Glomerular visceral epithelial cell (primary cell): ENCODE results near the gene RAC2.

Experiments used
- DNase-seq: peaks from one replicate; pipeline ENCODE4 v3.0.0-alpha.2; 2016; ENCODE audit errors: extremely low spot score

RAC2 gene

DNA sequence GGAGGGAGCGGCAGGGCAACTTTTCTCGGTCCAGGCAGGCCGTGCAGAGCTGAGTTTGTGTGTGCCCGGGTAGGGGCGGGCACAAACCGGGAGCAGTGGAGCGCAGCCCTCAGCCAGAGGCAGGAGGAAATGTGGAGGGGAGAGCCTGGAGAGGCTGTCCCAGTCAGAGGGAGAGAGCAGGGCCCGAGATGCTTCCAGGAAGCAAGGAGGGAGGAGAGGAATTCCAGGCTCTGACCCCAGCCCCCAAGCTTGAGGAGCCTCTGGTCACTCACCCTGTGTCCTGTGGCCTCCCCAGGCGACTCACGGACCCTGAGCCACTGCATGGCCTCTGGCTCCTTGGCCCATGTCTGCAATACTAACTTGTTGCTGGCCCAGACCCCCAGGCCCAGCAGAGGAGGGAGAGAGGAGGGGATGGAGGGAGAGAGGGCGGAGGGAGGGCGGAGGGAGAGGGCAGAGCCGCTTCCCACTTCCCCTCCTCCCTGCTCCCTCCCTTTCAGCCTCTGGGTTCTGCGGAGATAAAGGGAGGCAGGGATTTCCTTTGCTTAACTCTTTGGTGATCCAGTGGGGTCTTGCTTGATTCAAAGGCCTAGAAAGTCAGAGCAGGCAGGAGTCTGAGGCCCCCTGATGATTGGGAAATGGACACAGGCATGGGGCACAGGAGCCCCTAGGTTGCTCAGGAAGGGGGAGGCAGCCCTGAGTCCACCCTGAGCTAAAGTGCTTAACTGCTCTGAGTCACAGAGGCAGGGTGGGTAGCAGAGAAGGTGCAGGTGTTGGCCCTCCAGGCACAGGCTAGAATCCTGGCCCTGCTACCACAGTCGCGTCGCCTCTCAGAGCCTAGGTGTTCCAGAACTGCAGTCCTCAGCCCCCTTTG lies 55.9 kb downstream of the RAC2 start, which contains the start of gene C1QTNF6:
Gene C1QTNF6, minus strand, starts transcription at position 357 of the 871 bp plus-strand sequence. Its CDS starts 34 bp downstream, at position 323.
- DNase-seq = peak; percentile 66

DNA sequence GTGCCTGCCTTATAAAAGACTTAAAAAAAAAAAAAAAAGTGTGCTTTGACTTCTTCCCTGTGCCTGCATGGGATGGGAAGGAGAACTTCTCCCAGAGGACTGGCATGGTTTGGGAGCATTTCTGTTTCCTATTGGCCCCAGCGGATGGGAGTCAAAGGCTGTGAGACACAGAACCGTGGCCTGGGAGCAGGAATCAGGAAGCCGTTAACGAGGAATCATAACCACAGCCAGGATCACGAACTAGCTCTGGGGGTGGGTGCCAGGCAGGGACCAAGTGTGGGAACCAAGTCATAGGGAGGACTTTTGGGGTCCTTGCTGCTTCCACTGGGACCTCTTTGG lies 56.5 kb downstream of the RAC2 start:
- peak; percentile 59 for DNase-seq

DNA sequence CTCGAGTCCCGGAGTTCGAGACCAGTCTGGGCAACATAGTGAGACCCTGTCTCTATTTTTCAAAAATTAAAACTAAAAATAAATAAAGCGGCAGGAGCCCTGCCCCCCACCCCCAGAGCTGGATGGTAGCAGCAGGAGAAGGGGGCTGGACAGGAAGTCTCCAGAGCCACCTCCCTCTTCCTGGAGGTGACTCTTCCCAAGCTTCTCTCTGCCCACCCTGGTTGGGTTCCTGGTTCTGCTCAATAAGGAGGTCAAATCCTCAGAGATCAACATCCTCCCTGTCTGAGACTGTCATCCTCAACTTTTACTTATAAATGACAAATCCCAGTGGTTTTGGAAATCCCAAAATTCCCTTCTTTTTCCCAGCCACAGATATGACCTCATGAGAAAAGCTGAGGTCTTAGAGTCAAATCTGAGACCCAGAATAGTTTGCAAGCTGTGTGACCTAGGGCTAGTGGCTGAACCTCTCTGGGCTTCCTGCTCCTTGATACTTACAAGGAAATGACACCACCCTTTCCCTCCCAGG lies 57.0 kb downstream of the RAC2 start:
- no peak for DNase-seq

DNA sequence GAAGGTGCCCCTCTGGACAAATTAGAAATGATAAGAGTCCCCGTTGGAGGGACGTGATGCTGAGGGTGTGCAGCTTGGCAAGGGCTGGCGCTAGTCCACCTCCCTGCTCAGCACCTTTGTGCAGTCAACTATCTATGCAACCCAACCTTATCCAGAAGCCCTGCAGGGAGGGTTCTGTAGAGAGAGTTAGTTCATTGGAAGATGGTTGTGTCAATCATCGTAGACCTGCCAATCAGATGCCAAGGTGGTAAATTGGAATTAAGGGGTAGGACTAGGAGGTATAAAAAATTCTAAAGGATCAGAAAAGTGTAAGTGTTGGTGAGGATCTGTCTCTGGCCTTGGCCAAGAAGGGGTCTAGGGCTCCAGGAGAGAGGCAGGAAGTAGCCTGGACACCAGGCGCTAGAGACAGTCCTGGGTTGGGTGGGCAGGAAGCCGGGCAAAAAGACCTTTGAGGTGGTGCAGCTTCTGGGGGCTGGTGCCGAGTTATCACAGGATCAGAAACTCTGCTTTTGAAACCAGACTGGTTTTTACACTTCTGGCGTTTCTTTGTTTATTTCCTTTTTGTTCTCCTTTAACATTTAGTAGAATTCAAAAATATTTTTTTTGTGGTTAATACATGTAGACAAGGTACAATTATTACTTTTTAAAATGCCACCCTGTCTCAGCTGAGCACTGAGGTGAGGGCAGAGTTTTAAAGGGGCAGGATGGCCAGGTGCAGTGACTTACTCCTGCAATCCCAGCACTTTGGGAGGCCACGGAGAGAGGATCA lies 57.7 kb downstream of the RAC2 start:
- DNase-seq = peak; percentile 50

DNA sequence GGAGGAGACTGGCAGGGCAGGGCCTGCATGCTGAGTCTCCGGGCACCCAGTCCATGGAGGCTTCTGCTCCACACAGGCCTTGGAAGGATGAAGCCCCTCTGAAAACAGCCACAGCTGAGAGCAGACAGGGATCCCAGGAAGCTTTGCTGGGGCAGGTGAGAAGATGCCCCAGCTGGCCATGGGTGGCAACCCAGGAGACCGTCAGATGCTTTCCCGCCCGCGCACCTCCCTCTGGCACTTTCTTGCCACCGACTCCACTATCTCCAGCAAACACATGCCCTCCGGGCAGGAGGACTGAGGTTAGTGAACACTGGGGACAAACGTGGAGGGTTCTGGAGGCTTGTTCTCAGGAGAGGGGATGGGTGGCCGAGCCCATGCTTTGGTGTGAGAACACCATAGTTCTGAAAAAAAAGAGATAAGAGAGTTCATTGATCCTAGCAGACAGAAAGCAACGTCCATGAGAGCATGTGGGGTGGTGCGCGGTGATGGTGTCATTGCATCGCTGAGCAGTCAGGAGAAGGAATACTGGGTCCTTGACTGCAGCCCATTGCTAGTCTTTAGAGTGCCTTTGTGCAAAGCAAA lies 58.3 kb downstream of the RAC2 start:
- DNase-seq = no peak

DNA sequence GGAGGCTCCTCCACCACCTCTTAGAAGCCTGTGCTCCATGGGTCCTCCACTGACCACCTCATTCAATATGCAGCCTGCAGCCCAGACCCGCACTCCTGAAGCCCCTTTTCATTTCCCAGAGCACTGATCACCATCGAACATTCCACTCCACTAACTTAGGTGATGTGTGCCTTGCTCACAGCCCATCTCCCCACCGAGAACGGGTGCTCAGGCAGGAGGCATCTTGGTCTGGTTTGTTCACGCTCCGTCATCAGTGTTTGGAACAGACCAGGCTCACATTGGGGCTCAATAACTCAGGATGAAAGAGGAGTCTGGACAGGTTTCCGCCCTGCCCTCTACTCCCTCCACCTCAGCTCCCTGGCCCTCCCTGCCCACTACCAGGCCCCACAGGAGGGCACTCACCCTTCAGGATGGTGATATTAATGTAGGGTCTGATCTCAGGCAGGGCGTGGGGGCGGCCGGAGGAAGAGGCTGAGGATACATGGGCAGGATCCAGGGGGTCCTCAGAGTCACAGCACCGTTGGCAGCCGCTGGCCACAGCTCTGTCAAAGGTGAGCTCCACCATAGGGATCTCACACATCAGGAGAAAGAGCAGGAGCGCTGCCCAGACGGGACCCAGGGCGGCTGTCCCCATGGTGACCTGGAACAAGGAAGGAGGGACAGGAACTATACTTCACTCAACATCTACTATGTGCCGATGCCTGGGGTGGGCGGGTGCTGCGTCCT lies 59.1 kb downstream of the RAC2 start:
- DNase-seq = no peak

DNA sequence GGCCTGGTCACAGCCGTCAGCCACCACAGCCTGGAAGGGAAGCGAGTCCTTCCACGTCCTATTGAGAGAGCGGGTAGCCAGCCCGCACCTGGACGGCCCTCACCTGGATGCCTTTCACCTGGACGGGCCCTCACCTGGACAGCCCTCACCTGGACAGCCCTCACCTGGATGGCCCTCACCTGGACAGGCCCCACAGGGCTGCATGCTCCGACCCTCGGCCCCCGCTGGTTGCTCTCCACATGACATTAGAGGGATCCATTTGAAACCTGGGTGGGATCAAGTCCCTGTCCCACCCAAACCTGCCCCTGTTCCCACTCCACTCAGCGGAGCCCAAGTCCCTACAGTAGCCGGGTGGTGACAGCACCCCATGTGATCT lies 59.7 kb downstream of the RAC2 start:
- DNase-seq = no peak

DNA sequence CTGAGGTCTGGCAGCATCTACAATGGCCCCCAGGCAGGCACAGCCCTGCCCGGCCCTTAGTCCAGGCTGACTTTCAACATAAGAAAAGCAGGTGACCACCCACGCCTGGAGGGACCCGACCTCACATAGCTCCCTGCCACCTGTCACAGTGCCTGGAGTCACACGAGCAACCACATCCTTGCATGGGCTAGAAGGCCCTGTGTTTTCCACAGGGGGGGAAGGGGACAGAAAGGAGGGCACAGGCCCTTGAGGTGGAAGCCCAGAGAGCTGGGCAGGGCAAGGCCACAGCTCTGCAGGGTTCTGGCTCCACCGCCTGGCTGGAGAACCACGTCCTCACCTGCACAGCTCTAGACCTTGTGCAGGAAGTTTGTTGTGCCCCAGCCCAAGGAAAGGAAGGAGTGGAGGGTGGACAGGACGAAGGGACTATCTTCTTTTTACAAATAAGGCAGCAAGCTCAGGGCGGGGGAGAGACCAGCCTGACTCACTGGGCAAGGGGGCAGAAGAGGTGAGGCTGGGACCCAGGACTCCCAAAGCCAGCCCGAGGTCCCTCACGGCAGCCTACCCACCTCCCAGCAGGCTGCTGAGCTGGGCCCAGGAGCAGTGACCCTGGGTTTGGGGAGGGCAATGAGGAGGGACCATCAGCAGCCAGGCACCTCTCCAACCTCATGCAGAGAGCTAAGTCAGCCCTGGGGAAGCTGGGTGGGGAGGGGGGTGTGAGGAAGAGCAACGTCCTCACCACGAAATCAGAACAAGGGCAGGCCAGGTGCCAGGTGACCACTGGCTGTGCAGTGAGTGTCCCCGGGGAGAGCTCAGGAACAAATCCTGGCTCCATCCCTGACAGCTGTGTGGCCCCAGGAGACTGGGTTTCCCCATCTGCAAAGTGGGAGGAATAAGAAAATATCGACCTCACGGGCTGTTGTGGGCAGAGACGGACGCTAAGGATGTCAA lies 60.4 kb downstream of the RAC2 start:
- no peak for DNase-seq

DNA sequence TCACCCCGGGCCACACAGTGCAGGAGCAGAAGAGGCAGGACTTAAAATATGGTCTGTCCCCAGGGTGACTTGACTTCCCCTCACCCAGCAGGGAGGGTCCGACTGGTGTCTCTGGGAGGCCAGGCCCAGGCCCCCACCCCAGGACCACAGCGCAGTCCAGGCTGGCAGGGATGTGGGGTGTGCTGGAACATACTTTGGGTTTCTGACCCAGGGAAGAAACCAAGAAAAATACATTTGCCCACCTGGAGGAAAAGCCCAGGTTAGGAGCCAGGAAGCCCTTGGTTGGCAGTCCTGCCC lies 61.2 kb downstream of the RAC2 start:
- DNase-seq = no peak

DNA sequence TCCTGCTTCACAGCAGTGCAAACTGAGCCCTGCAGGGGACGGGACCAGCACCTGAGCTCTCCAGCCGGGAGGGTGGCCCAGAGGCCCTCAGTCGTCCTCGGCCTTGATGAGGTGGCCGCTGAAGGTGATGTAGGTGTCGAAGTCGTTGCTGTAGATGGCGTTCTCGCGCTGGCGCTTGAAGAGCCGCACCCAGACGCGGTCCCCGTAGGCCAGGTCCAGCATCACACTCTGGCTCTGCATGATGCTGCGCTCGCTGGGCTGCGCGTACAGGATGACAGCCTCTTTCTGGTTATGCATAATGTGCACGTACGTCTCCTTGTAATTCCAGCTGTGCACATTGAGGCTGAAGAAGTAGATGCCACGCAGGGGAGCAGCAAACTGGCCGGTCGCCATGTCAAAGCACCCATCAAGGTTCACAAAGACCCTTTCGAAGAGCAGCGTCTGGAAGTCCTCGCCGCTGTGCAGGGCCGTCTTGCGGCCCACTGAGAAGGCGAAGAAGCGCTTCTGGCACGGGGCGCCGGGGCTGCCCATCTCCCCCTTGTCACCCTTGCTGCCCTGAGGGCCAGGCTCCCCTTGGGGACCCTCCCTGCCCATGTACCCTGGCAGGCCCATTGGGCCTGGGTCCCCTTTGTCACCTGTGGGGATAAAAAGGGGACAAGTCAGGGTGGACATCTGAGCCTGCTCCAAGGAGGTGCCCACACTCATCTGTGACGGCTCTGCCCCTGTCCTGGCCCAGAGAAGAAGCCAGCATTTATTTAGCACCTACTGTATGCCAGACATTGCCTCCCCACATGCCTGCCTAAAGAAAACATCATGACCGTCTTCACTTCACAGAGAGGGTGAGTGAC lies 61.7 kb downstream of the RAC2 start:
- no peak for DNase-seq

DNA sequence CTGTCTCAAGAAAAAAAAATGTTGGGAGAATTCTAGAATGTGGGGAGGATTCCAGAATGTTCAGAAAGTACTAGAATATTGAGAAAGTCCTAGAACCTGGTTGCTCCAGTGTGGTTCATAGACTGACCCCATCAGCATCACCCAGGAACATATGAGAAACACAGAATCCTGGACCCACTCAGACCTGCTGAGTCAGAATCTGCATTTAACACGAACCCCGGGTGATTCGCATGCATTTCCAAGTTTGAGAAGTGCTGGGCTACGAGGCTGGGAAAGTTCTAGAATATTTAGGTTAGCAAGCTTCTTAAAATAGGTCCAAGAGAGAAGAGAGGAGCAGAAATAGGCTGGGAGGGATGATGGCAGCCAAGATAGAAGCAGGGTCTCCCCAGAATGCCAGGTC lies 62.4 kb downstream of the RAC2 start:
- no peak for DNase-seq

DNA sequence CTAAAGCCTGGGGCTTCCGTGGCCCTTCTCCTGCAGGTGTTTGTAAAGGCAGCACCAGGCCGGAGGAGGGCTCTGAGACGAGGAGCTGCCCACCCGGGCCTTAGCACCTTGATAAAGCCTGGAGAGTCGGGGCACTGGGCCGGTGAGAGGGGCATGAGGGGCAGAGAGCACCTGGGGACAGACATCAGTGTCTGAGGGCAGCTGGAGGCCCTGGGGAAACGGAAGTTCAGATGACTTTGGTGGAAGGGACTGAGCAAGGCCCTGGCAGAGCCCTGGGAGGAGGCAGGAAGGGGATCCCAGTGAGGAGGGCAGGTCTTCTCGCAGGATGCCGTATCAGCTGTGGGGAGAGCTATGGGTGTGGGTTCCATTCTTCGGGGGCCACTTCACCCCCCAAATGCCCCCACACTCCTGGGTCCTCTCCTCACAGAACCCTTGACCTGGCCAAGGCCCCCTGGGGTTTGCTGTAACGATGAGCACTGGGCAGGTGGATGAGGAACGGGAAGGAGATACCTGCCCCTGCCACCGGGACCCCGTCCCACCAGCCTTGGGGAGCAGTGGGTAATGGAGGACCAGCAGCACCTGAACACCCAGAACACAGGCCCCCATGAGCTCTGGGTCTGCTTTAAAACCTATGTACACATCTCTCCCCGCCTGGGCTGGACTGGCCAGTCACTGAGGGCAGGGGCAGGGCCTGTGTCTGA lies 63.4 kb downstream of the RAC2 start:
- DNase-seq = no peak

DNA sequence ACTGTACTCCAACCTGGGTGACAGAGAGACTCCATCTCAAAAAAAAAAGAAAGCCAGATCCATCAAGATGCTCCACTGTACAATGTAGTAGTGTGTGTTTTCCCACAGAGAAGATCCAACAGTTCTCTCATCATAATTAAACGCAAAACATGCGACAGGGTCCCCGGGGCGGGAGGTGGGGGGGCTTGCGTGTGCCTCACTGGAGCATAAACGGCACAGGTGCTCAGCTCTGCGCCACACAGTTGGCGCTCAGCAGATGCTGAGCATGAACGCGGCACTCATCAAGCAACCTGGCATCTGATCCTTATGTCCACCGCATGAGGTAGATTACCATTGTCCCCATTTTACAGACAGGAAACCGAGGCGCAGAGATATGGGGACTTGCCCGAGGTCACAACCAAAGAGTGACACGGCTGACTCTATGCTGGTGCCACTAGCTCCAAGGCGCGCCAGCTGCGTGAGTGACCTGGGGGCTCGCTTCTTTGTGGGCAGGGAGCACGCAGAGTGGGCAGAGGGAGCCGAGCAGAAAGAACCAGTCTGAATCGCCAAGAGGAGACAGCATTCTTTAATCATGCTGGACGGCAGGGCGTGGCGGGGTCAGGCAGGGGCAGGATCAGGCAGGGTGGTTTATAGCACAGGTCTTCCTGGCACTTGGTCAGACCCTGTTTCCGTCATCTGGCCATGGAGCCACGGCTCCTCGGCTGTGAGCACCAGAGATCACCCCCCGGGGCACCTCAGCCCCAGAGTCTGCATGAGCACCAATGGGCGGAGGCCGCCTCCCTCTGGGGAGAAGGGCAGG lies 64.2 kb downstream of the RAC2 start:
- DNase-seq = no peak

DNA sequence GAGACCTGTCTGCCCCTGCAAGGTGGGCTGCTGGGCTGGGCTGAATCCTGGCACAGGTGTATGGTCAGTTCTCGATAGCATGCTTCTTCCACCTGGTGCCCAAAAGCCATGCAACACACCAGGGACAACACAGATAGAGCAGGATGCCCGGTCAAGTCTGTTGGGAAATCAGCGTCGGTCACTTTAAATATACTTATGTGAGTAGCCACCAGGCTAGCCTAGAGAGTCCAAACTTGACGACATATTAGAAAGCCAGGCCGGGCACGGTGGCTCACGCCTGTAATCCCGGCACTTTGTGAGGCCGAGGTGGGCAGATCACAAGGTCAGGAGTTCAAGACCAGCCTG lies 65.0 kb downstream of the RAC2 start:
- no peak for DNase-seq

DNA sequence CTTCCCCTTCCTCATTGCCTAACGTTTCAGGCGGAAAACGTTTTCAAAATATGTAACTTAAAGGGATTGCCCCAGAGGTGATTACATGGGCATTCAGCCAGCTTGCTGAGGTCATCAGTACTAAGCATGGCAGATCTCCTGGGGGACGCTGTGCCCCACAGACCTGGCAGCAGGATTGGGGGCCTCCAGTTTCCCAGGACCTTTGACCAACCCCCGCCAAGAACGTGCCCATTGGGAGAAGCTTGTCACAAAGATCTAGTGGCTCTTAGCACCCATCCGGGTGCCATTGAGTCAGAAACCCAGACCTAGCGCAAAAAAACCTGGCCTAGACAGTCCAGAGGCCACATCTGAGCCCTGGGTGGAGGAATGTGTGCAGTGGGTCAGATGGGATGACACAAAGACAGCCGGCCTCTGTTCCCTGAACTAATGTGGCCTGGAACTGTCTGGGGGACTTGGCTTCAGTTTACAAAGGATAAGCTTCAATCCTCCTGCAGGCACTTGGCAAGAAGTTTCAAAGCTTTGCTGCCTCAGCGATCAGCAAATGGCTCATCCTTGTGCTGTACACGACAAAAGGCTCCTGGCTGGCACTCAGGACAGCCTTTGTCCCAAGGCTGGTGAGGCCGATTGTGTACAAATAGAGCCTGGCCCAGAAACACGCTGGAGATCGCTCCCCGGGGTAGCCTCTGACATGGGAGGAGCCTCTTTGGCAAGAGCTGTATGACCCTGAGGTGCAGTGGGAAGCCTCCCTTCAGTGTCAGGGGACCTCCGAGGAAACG lies 65.5 kb downstream of the RAC2 start:
- DNase-seq = peak; percentile 34

DNA sequence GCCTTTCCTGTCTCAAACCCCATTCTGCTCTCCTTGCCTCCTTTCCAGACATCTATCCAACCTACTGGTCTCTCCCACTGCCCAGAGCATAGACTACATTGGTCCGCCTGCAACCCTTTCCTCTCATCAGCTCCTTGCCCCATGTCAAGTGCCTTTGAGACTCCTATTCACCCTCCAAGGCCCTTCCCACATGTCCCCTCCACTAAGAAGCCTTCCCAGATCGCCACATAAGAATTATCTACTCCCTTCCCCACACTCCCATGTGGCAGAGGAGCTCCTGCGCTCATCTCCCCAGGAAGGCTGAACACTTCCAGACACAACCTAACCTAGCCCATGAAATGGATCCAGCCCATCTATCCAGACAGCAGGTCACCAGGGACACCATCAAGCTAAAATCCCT lies 66.3 kb downstream of the RAC2 start:
- DNase-seq = no peak

DNA sequence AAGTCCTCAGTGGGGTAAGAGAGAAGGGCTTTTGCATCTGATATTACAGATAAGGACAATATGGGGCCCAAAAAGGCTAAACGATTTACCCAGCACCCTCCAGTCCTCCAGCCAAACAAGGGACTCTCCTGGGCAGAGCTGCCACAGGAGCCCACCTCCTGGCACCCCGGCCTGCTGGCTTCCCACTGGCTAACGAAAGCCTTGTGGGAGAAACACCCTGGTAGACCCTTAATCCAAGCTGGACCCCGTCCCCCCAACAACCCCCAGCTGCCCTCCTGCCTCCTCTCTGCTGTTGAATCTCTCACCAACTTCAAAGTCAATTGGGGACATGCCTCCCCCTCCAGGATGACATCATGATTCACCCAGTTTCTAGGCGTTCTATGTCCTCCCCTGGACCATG lies 66.8 kb downstream of the RAC2 start:
- no peak for DNase-seq
